SIG-M5 treated with dmso at 0.1 percent for 504 hours (cell line): Measurements from ENCODE around the gene SLC12A2.

ENCODE experiments used
- DNase-seq: peaks from one replicate; lab custom pipeline; 2025; ENCODE audit not compliant: unreplicated experiment; lab: John Stamatoyannopoulos, UW

SLC12A2 gene

DNA sequence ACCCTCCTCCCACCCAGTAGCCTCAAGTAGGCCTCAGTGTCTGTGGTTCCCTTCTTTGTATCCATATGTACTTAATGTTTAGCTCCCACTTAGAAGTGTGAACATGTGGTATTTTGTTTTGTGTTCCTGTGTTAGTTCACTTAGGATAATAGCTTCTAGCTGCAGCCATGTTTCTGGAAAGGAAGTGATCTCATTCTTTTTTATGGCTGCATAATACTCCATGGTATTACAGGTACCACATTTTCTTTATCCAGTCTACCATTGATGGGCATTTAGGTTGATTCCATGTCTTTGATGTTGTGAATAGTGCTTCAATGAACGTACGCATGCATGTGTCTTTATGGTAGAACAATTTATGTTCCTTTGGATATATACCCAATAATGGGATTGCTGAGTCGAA, 74.8 kb downstream of the SLC12A2 start:
- no peak for DNase-seq

DNA sequence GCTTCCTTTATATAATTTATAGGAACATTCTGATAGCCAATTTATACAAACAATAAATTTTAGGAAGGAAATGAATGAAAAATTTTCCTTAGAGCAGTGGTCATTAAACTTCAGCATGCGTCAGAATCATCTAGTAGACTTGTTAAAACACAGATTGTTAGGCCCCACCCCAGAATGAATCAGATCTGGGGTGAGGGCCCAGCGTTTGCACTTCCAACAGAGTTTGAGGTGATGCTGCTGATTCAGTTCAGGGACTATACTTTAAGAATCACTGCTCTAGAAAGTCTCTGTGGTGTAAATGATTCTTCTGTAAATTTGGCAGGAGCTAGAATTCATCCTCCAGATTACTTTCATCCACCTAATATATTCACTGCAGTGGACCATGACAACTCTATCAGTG, 80.4 kb downstream of the SLC12A2 start:
- DNase-seq = no peak

DNA sequence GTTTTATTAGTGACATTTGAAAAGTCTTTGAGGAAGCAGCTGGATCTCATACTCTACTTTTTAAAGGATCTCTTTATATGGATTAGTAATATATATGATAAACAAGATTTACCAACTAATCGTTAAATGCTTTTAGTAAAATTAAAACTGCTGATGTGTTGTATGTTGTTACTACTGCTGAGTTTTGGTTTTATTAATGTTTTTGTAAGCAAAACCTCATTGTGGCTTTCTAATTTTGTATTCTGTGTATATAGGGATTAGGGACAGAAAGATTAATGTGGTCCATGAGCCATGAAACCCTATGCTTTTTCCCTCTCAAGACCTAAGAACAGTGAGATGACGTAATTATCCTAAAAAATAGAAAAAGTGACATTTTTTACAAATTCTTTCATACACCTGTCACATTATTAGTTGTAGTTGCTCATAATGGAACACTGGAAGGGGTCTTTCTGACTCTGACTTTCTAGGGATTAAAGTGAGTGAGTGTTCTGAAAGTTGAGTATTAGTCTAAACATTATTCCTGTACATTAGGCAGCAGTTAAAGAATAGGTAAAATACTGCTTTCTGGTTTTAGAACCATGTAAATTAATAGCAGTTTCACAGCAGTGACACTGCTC, 85.9 kb downstream of the SLC12A2 start:
- DNase-seq = no peak

DNA sequence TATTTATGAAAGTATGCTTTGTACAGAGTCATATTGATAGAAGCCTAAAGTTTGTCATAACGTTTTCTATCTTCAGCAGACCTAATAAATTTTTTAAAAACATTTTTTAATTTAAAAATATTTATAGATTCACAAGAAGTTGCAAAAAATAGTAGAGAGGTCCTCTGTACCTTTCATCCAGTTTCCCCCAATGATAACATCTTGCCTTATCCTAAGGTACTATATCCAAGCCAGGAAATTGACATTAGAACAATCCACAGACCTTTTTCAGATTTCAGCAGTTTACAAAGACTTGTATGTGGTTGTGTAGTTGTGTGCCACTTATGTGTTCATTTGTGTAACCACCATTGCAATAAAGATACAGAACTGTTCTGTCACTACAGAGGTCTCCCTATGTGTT, 88.5 kb downstream of the SLC12A2 start:
- DNase-seq = no peak

- no peak for DNase-seq
Observed at GRCh38 chr5:128174951-128175350, 91.4 kb downstream of the SLC12A2 start.

DNA sequence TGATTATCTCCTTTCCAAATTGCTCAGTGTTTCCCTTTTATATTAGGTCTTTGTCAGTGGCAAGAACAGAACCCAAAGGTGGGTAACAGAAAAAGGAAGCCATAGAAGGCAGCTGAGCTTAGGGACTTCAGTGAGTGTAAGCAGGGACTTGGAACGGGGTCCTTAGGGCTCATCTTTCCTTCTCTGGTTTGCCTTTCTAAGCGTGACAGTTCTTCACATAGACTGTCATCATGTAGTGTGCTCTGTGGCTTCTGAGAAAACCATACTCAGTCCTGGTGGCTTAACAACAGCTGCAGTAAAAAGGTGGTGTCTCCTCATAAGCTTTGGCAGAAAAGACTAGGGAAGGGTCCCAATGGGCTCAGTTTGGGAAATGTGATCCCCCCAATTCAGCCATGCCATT, 108.8 kb downstream of the SLC12A2 start:
- DNase-seq = no peak

- DNase-seq = no peak
Observed at GRCh38 chr5:128193665-128194390, 110.3 kb downstream of the SLC12A2 start.

GRCh38 chr5:128195316-128195715, 111.8 kb downstream of the SLC12A2 start:
- DNase-seq = no peak

- DNase-seq = no peak
Observed at GRCh38 chr5:128196080-128196479, 112.5 kb downstream of the SLC12A2 start.

- no peak for DNase-seq
Observed at GRCh38 chr5:128196791-128197190, 113.2 kb downstream of the SLC12A2 start.

DNA sequence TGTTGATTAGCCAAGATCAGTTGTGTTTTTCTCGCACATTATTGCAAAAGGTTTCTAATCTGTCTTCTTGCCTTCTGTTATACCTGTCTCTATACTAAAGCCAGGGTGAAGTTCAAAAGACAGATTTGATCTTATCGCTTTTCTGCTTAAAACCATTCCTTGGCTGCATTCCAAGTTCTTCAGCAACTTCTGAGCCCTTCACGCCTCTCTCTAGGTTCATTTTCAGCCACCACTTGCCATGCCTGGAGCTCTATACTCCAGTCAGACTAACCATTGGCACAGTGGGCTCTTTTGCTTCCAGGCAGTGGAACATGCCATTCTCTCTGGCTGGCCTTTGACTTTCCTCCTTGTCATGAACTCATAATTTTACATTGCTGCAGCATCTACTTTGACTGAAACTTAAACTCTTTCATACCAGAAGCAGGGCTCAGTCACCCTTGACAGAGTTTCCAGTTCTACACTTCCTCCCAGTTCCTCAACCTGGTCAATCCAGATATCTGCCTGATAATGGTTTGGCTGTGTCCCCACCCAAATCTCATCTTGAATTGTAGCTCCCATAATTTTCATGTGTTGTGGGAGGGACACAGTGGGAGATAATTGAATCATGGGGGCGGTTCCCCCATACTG, 114.4 kb downstream of the SLC12A2 start:
- DNase-seq = no peak

- DNase-seq = no peak
Observed at GRCh38 chr5:128199104-128199503, 115.5 kb downstream of the SLC12A2 start.

GRCh38 chr5:128199611-128200010, 116.0 kb downstream of the SLC12A2 start:
- DNase-seq = no peak

DNA sequence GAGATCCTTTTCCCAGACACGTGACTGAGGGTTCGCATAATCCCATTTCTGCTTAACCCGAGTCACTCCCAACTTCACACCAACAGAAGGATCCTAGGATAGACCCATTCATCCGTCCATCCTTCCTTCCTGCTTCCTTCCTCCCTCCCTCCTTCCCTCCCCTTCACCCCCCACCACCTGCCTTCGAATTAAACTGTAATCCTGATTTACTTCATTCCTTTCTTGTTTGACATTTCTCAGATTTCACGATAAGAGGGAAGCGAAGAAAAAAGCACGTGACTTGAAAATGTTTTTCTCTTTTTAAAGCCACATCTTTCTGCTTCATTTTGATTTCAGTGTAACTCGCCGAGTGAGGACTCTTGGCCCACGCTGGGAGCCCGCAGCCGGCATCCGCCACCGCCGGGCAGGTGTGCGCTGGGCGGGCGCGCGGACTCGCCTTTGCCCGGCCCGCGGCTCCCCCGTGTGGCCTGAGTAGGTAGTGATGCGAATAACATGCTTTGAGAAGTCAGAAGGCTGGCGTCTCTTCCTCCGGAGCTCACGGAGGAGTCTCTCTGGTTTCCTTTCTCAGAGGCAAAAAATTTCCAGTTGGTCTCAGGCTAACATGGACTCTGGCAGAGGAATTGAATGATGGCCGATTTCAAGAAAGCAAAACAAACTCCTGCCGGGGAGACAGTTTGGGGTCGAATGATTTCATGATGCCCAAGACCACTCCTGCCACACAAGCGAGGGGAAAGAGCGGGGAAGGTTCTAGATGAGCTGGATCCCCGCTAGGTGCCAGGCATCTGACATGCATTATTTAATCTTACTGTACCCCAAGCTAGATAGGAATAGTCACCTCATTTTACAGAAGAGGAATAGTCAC, 117.7 kb downstream of the SLC12A2 start:
- DNase-seq = peak; percentile 64

GRCh38 chr5:128202320-128202719, 118.8 kb downstream of the SLC12A2 start:
- no peak for DNase-seq

GRCh38 chr5:128208436-128208835, 124.9 kb downstream of the SLC12A2 start:
- no peak for DNase-seq

DNA sequence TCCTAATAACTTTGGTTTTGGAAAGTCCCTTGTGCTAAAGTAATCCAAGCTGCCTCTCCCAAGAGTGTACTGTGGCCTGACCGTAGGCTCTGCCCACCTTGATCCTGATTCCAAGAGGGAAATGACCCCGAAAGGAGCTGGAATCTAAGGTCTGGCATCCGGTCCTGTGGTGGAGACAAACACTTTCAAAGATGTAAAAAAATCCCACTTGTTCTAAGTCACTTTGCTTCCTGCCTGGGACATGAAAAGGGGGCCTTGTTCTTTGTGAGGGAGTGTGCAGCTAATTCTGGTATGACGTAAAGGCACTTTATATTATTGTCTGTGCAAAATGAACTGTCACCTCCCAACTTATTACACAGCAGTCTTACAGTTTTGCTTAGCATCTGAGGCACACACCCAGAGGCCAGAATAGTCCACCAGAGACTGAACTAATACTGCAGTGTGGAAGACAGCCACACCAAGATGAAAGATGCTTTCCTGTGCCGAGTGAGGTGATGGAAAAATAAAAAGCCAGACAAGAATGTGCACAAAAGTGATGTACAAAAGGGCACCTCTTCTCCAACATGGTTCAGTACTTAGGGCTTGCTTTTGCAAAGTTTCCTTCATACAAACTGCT, 128.7 kb downstream of the SLC12A2 start:
- no peak for DNase-seq

DNA sequence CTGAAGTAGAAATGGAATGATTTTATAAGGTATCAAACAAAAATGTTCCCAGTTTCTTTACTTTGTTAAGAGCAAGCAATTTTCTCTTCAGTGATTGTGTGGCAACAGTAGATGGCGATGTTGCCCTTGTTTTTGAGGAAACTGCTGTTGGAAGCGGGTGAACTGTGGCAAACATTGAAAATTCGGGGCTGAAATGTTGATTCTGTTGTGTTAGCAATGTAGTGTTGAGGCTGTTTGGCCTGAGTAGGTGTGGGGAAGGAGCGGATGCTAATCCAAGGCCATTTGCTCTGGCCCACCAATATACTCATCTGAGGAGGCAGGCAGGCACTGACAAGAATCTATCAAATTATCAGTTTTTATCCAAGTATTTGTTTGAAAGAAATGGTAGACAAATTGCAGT, 129.8 kb downstream of the SLC12A2 start:
- peak; percentile 41 for DNase-seq

DNA sequence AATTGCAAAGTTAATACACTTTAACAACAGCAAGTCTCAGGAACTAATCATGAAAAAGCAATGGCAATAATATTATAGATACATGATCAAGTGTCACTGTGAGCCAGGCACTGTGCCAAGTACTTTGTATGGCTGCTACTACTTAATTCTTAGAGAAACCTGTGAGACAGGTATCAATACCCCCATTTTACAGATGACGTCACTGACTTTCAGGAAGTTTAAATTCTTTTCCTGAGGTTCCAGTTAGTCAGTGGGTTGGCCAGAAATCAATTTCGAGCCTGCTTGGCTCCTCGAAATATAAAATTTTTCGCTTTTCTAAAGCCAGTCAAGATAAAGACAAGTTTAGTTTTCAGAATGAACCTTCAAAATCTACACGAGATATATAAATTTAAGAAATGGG, 130.3 kb downstream of the SLC12A2 start:
- DNase-seq = no peak

DNA sequence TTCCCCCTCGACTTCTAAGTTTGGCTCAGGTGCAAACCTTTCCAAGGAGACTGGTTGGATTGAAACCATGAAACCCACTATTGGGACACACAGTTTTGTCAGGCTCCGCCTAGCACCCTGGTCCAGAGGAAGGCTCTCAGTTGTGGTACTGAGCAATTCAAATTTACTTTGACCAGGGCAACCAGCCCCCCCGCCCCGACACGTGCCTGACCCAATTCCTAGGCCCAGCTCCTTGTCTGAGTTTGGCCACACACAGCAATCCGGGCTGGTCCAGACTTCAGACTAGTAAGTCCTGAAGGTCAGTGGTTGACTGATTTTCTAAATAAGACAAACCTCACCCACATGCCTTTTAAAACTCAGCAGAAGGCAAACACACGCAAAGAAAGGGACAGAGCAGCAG, 132.7 kb downstream of the SLC12A2 start:
- no peak for DNase-seq
